Activated naive CD8-positive, alpha-beta T cell treated with anti-CD3 and anti-CD28 coated beads, Interleukin-2, amount 50 U/mL, for 24 hours (primary cell): ENCODE data around the gene DCAF5.

Experiments
- ATAC-seq: fragments of 150-1000 bp; cut with Tn5 transposase; one replicate; pipeline ENCODE4 v1.10.0; 2021
- DNase-seq: peaks from one replicate; pipeline ENCODE4 v3.0.0; 2021
- H3K27ac Mint-ChIP-seq: one replicate; pipeline ENCODE4 v1.8.0; 2021; ENCODE audit warnings: mild to moderate bottlenecking, mixed read lengths
- H3K27me3 Mint-ChIP-seq: one replicate; pipeline ENCODE4 v1.8.0; 2021; ENCODE audit warnings: mixed read lengths
- H3K36me3 Mint-ChIP-seq: one replicate; pipeline ENCODE4 v1.8.0; 2021; ENCODE audit warnings: low read depth, mixed read lengths
- H3K4me1 Mint-ChIP-seq: one replicate; pipeline ENCODE4 v1.8.0; 2021; ENCODE audit warnings: mixed read lengths
- H3K4me3 Mint-ChIP-seq: one replicate; pipeline ENCODE4 v1.8.0; 2021; ENCODE audit warnings: mild to moderate bottlenecking, moderate library complexity, mixed read lengths
- H3K9me3 Mint-ChIP-seq: one replicate; pipeline ENCODE4 v1.8.0; 2021; ENCODE audit warnings: mixed read lengths

DCAF5 gene

DNA sequence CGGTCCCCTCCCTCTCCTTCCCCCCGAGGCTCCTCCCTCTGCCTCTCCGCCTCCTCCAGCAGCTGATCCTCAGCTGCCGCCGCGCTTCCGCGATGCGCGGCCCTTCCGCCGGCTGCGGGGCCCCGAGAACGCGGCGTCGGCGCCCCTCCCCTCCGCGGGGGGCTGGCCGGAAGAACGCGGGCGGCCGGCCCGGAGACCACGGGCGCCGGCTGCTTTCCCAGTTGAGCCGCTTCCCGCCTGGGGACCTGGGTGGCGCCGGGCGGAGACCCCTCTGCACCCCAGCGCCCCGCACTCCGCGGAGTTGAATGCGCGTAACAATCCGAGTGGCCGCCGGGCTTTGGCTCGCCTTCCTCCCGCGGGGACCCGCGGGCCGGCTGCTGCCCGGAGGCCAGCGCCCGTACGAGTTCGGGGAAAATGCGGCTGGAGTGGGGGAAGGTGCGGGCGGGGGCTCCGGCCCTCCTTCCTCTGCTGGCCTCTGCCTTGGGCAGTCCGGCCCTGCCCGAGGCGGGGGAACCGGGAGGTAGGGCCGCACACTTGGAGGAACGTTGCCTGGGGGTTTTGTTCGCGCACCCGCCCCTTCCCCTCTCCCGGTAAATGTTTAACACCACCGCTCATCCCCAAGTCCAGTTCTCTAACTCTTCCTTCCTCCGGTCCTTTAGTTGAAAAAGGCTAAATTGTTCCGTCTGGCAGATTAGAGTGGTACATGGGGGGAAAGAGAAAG is 393 bp upstream of the DCAF5 start:
- DNase-seq (peak; percentile 89), ATAC-seq (peak; percentile 92)

DNA sequence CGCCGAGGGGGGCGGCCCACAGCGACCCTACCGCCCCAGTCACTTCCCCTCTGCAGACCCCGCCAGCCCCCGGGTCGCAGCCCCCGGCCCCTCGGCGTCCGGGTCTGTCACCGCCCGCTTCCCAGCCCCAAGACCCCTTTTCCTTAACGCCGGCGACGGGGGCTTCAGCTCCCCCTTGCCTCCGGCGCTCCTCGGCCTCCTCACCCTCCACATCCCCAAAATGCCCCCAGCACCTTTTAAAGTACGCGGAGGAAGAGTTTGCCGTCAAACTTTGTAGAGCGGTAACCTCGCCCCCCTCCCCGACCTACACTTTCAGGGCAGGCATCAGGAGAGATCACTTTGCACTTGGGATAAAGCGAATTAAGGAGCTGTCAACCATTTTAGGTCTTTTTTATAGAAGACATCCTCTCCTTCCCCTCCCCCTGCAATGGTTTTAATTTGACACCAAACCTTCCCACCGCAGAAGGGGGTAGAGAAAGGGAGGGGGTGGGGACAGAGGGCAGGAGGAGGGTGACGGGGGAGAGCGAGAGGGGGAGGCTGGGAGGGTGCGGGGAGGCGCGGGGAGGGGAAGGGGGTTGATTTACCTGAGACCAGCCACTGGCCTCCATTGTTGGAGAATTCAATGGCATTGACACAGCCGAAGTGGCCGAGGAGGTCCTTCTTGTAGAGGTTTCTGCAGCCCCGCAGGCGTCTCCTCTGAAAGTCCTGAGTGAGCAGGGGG is 578 bp downstream of the DCAF5 start:
- Mint-ChIP-seq H3K9me3 (no peaks in the 10 kb centered on the region), H3K36me3 (peaks cover 11% of the 10 kb centered on the region), H3K4me1 (peaks cover 43% of the 10 kb centered on the region), H3K27ac (peak overlapping the region; percentile 84), H3K4me3 (peak overlapping the region; percentile 92), H3K27me3 (no peaks in the 10 kb centered on the region)
- ATAC-seq (peak; percentile 13), DNase-seq (no peak)

More for the DNA sequence above, 393 bp upstream of the DCAF5 start:
- H3K36me3 Mint-ChIP-seq: peaks cover 4% of the 10 kb centered on the region
- peak overlapping the region; percentile 92 for H3K4me3 Mint-ChIP-seq
- H3K27me3 Mint-ChIP-seq: peaks cover 3% of the 10 kb centered on the region
- H3K4me1 Mint-ChIP-seq: peaks cover 34% of the 10 kb centered on the region
- H3K9me3 Mint-ChIP-seq: no peaks in the 10 kb centered on the region
- peak overlapping the region; percentile 84 for H3K27ac Mint-ChIP-seq

DNA sequence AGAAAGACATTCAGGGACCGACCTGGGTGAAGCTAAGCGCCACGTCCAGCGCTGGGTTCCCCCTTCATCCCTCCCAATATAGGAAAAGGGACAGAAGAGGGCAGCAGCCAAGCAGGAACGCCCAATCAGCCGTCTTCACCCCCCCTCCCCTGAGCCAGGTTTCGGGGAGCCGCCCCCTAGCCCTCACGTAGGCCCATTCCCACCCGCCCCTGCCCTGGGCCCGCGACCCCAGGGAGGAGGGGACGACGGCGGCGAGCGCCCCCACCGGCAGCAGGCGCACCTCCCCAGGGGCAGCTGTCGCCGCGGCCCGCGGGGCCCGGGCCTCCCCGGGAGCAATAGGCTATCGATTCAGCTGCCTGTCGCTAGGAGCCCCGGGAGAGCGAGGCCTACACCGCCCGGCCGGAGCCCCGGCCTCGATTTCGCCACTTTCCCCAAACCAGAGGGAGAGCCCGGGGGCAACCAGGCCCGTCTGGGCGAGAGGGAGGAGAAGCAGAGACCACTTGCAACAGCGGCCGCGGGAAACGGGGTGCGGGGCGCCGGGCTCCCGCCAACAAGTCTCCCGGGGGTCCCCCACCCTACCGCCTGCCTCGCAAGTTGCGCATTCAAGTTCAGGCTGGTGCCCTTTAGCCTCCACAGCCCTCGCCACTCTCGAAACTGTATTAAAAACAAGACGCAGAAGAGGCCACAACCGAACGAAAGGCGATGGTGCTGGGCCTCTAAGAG is 1.3 kb downstream of the DCAF5 start:
- Mint-ChIP-seq H3K9me3 (no peaks in the 10 kb centered on the region), H3K4me1 (peaks cover 49% of the 10 kb centered on the region)
- peak; percentile 76 for ATAC-seq

DNA sequence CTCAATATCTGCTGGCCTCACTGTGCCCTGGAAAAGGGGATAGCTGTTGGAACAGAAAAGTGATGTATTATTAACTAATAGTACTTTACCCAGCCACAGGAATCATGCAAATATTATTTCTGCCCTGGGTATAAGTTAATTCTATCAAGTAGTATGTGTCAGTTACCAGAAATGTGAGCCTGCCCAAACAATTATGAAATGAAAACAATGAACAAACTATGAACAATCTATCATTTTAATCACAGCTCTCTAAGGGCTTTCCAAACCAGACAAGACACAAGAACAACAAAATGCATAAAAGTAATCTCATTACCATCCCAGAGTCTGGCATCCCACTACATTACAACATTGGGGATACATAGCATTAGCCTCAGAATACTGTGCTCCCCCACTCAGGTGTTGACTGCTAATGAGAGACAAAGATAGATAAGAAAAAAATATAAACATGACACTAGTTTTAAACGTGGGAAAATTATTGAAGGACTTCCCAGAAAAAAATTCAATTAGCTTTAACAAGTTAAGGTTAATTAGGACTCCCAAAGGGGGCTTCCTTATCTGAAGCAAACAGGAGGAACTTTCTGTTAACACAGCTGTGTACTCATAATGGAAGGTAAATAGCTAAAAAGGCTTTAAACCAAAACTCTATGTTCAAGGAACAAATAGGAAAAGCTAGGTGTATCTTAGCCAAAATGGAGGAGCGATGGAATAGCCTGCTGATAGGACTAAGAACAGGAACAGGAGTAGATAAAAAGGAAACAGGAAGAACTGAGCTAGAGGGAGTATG is 3.3 kb downstream of the DCAF5 start:
- ATAC-seq (no peak), DNase-seq (no peak)
- H3K36me3 Mint-ChIP-seq: peaks cover 13% of the 10 kb centered on the region
- peaks cover 55% of the 10 kb centered on the region for H3K4me1 Mint-ChIP-seq
- peak overlapping the region; percentile 16 for H3K27ac Mint-ChIP-seq
- no peaks in the 10 kb centered on the region for H3K27me3 Mint-ChIP-seq
- peak overlapping the region; percentile 12 for H3K4me3 Mint-ChIP-seq
- H3K9me3 Mint-ChIP-seq: no peaks in the 10 kb centered on the region

More for the DNA sequence above, 1.3 kb downstream of the DCAF5 start:
- no peaks in the 10 kb centered on the region for H3K27me3 Mint-ChIP-seq
- H3K36me3 Mint-ChIP-seq: peaks cover 11% of the 10 kb centered on the region
- peak; percentile 86 for DNase-seq
- H3K4me3 Mint-ChIP-seq: peak overlapping the region; percentile 92
- peak overlapping the region; percentile 84 for H3K27ac Mint-ChIP-seq

DNA sequence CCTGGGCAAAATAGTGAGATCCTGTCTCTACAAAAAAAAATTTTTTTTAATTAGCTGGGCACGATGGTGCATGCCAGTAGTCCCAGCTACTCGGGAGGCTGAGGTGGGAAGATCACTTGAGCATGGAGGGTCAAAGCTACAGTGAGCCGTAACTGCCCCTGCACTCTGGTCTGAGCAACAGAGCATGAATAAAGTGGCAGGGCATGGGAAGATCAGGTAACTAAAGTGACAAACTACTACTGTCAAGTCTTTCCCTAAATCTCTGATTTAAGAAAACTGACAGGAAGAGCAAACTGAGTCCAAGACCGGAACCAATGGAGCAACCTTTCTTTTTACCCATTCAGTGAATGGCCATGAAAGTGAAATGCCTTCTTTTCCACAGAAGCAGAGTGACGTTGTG is 10.8 kb downstream of the DCAF5 start:
- no peak overlapping the region for H3K27ac Mint-ChIP-seq
- no peak overlapping the region for H3K4me3 Mint-ChIP-seq
- peaks cover 44% of the 10 kb centered on the region for H3K4me1 Mint-ChIP-seq
- DNase-seq (no peak), ATAC-seq (no peak)
- no peaks in the 10 kb centered on the region for H3K9me3 Mint-ChIP-seq
- peaks cover 16% of the 10 kb centered on the region for H3K36me3 Mint-ChIP-seq
- H3K27me3 Mint-ChIP-seq: no peaks in the 10 kb centered on the region

DNA sequence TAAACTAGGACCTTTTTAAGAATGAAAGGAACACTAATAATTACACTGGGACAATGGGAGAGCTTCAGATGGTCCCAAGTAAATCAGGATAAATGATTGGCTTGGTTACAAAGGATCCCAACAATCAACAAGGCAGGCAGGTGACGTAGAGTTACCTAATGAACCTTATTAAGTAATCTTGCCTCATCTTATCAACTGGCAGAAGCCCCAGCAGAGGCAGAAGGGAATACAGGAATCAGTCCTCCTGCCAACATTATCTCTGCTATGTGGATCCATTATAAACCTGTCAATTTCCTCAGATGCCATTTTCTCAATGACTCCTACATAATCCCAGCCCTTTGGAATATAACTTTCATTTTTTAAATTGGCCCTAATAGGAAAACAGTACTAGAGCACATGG is 11.4 kb downstream of the DCAF5 start:
- DNase-seq: no peak
- no peaks in the 10 kb centered on the region for H3K9me3 Mint-ChIP-seq
- no peak for ATAC-seq
- no peak overlapping the region for H3K27ac Mint-ChIP-seq
- H3K4me3 Mint-ChIP-seq: no peak overlapping the region
- no peaks in the 10 kb centered on the region for H3K27me3 Mint-ChIP-seq
- H3K4me1 Mint-ChIP-seq: peaks cover 43% of the 10 kb centered on the region
- H3K36me3 Mint-ChIP-seq: peaks cover 16% of the 10 kb centered on the region

DNA sequence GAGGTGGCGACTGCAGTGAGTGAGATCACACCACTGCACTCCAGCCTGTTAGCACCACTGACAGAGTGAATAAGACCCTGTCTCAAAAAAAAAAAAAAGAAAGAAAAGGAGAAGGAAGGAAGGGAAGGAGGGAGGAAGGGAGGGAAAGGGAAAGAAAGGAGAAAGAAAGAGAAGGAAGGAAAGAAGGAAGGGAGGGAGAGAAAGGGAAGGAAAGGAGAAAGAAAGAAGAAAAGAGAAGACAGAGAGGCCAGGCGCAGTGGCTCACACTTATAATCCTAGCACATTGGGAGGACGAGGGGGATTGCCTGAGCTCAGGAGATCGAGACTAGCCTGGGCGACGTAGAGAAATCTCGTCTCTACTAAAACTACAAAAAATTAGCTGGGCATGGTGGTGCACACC is 13.2 kb downstream of the DCAF5 start:
- no peaks in the 10 kb centered on the region for H3K27me3 Mint-ChIP-seq
- no peak overlapping the region for H3K4me3 Mint-ChIP-seq
- H3K36me3 Mint-ChIP-seq: peaks cover 16% of the 10 kb centered on the region
- H3K4me1 Mint-ChIP-seq: peaks cover 48% of the 10 kb centered on the region
- no peak overlapping the region for H3K27ac Mint-ChIP-seq
- no peaks in the 10 kb centered on the region for H3K9me3 Mint-ChIP-seq
- ATAC-seq (no peak), DNase-seq (no peak)

DNA sequence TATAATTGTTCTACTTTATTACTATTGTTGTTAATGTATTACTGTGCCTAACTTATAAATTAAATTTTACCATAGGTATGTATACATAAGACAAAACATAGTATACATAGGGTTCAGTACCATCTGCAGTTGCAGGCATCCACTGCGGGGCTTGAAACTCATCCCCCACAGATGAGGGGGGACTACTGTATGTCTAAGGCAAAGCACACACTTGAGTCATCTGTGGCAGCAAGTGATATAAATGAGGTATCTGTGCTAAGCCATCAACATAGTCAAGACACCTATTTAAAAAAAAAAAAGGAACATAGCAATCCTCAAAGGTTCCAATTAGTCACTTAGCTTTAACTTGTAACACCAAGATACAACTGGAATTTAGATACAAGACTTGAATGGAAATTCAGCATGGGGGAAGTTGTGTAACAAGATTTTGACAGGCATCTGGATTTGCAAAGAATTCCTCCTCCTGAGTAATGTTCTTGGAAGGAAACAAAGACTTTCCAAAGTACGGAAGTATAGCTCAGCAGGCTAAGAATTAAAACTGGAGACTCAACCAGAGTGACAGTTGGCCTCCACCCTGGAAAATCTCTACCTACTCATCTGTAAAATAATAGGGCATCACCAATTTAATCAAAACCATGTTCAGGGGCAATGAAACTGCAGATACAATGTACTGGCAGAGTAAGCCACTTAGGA is 14.9 kb downstream of the DCAF5 start:
- Mint-ChIP-seq H3K4me3 (no peak overlapping the region), H3K36me3 (peaks cover 12% of the 10 kb centered on the region), H3K27ac (peak overlapping the region; percentile 80), H3K27me3 (no peaks in the 10 kb centered on the region), H3K4me1 (peaks cover 60% of the 10 kb centered on the region), H3K9me3 (no peaks in the 10 kb centered on the region)
- peak; percentile 96 for ATAC-seq
- peak; percentile 25 for DNase-seq

DNA sequence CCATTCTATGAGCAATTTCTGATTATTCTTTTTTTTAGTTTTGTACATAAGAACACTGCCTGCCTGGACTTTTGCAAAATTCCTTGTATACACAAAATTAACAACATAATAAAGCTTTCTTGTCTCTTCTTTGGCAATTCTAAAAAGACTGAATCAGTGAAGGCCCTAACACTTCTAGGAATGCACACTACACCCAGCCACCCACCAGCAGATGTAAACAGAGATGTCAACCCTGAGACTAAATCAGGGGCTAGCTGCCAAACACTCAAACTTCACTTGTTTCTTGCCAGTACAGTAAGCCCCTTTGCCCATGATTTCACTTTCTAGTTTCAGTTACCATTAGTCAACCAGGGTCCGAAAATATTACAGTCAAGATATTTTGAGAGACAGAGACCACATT is 15.5 kb downstream of the DCAF5 start:
- Mint-ChIP-seq H3K9me3 (no peaks in the 10 kb centered on the region), H3K4me1 (peaks cover 60% of the 10 kb centered on the region), H3K27me3 (no peaks in the 10 kb centered on the region), H3K36me3 (peaks cover 9% of the 10 kb centered on the region), H3K4me3 (peak overlapping the region; percentile 22), H3K27ac (peak overlapping the region; percentile 80)
- peak; percentile 47 for ATAC-seq
- DNase-seq: no peak

DNA sequence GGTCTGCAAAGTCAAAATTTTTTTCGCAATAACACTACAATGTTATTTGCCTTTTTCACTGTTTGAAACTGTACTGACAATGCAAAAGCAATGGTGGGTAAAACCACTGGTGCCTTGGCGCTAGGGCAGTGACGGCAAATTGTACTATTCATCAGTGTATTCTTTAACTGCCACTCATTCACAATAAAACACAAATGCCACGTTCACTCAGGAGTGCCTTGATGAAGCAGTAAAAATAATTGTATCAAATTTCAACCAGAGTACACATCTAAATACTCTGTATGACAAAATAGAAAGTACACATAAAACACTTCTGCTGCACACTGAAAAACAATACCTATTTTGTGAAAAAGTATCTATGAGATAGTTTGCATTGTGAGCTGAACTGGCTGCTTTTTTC is 17.8 kb downstream of the DCAF5 start:
- peaks cover 10% of the 10 kb centered on the region for H3K36me3 Mint-ChIP-seq
- no peaks in the 10 kb centered on the region for H3K9me3 Mint-ChIP-seq
- DNase-seq (no peak), ATAC-seq (no peak)
- H3K4me3 Mint-ChIP-seq: no peak overlapping the region
- H3K27me3 Mint-ChIP-seq: no peaks in the 10 kb centered on the region
- no peak overlapping the region for H3K27ac Mint-ChIP-seq
- peaks cover 79% of the 10 kb centered on the region for H3K4me1 Mint-ChIP-seq

DNA sequence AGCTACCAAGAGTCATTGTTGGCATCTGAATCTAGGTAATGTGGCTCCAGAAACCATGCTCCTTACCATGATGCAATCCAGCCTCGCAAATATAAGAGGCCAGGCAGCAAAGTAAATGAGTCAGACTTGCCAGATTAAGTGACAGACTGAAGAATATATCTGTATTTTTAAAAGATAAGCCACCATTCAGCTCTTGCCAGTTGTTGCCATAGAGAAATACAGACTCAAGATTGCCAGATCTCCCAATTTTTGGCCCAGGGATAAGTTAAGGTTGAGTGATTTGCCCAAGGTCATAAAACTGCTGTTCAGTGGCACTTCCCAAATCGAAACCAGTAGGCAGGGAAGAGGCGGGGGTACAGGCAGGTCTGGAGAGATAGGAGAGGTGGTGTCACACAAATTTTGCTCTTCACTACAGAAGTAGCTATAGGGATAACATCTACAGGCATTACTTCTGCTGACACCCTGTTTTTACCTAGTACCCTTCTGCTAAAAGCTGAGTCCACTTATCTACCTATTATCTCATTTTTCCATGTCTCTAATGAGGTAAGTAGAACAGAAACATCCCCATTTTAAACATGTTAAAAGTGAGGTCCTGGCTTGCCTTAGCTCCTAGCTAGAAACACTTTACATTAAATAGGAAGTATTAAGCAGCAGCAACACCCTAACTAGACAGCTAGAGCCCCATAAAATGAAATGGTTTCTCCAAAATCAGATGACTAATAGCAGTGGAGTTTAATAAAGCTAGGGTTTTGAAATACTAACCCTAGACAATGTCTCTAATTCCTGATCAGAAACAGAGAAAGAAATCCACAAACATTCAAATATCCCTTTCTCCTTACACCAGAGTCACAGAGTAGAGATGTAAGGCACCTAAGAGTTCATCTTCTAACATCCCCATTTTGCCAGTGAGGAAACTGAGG is 19.5 kb downstream of the DCAF5 start:
- Mint-ChIP-seq H3K9me3 (no peaks in the 10 kb centered on the region), H3K27ac (peak overlapping the region; percentile 93), H3K4me1 (peaks cover 84% of the 10 kb centered on the region), H3K4me3 (peak overlapping the region; percentile 47), H3K27me3 (no peaks in the 10 kb centered on the region), H3K36me3 (peaks cover 8% of the 10 kb centered on the region)
- no peak for DNase-seq
- peak; percentile 67 for ATAC-seq

DNA sequence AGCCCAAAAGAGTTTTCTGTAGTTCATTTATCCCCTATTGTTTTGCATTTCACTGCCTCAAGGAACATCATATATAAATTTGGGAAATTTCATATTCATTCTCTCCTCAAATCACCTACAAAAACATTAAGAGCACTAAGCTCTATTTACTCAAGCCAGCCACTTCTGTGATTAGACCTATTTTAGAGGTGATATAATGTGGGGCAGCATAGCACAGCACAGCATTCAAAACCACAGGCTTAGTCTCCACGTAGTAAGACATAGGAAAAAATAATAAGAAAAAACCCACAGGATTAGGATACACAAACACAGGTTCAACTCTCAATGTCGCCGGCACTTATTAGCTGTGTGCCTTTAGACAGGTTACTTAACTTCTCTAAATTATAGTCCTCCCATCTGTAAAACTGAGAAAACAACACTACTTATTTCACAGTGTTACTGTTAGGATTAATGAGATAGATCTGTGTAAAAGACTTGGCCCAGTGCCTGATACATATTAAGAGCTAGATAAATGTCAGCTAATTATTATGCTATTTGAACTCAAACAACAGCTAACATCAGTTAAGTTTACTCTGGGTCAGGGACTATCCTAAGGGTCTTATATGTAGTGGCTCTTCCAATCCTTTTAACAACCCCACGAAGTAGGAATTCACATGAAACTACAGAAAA is 20.3 kb downstream of the DCAF5 start:
- H3K36me3 Mint-ChIP-seq: peaks cover 8% of the 10 kb centered on the region
- H3K9me3 Mint-ChIP-seq: no peaks in the 10 kb centered on the region
- peaks cover 76% of the 10 kb centered on the region for H3K4me1 Mint-ChIP-seq
- peak overlapping the region; percentile 47 for H3K4me3 Mint-ChIP-seq
- H3K27me3 Mint-ChIP-seq: no peaks in the 10 kb centered on the region
- DNase-seq (no peak), ATAC-seq (peak; percentile 29)
- H3K27ac Mint-ChIP-seq: peak overlapping the region; percentile 93
